HL-60 (cell line): Measurements from ENCODE around the gene P2RY12.
"Not testable (repeated sequence)": the region's sequence is repeated elsewhere in the genome, so short reads cannot be mapped to it uniquely, and the experiment has no call there.

Experiments used
- DNase-seq, 2 experiments: peaks; one replicate each; pipeline ENCODE4 v3.0.0-alpha.2; 2010 to 2020; ENCODE audit warnings: low read depth in 1 of 2, low spot score in 1 of 2
- H3K27ac ChIP-seq: fragments of 250-450 bp; sonication (Bioruptor Pico); replicated peaks from 2 replicates; pipeline ENCODE4 v1.5.1; 2020; ENCODE audit warnings: mild to moderate bottlenecking, moderate library complexity
- H3K27me3 ChIP-seq: fragments of 250-450 bp; sonication (Bioruptor Pico); 2 replicates; pipeline ENCODE4 v1.5.1; 2021; ENCODE audit warnings: mild to moderate bottlenecking, moderate library complexity; ENCODE audit not compliant: insufficient read depth, poor library complexity, severe bottlenecking
- H3K4me3 ChIP-seq: replicated peaks from 2 replicates; pipeline ENCODE4 v1.5.1; 2011; ENCODE audit warnings: mild to moderate bottlenecking, control low read depth, low read length; ENCODE audit not compliant: insufficient read depth
- CTCF ChIP-seq: IDR thresholded peaks from one replicate; pipeline ENCODE4 v1.5.1; 2011; ENCODE audit warnings: low read length, control low read depth, inconsistent platforms; ENCODE audit not compliant: insufficient read depth
- GABPA ChIP-seq: IDR thresholded peaks from 2 replicates; pipeline ENCODE4 v1.6.1; 2012; ENCODE audit warnings: low read depth
- POLR2AphosphoS5 ChIP-seq: IDR thresholded peaks from 2 replicates; pipeline ENCODE4 v1.6.1; 2012; ENCODE audit warnings: low read depth
- REST ChIP-seq: IDR thresholded peaks from 2 replicates; pipeline ENCODE4 v1.6.1; 2012; ENCODE audit warnings: low read depth; ENCODE audit not compliant: insufficient replicate concordance
- SPI1 ChIP-seq: IDR thresholded peaks from 2 replicates; pipeline ENCODE4 v1.6.1; 2012; ENCODE audit warnings: low read depth, mild to moderate bottlenecking, borderline replicate concordance

Gene P2RY12

GRCh38 chr3:151393941-151394340 is 9.4 kb upstream of the P2RY12 start:
- TF ChIP-seq POLR2AphosphoS5 (no peak), SPI1 (no peak), CTCF (no peak), GABPA (no peak), REST (no peak)
- H3K27me3 ChIP-seq: no peaks in the 10 kb centered on the region
- H3K27ac ChIP-seq: no peak overlapping the region
- no peak for DNase-seq
- H3K4me3 ChIP-seq: no peak overlapping the region

GRCh38 chr3:151393146-151393830 is 8.7 kb upstream of the P2RY12 start:
- Histone ChIP-seq H3K27me3 (no peaks in the 10 kb centered on the region), H3K4me3 (no peak overlapping the region), H3K27ac (no peak overlapping the region)
- no peak for TF ChIP-seq POLR2AphosphoS5
- no peak for DNase-seq

- DNase-seq, H3K4me3 ChIP-seq, H3K27me3 ChIP-seq, H3K27ac ChIP-seq: not testable (repeated sequence)
Measured at GRCh38 chr3:151392191-151392590, 7.6 kb upstream of the P2RY12 start.

- no peak for DNase-seq
- Histone ChIP-seq H3K27ac (no peak overlapping the region), H3K27me3 (no peaks in the 10 kb centered on the region), H3K4me3 (no peak overlapping the region)
- TF ChIP-seq POLR2AphosphoS5 (no peak), SPI1 (no peak), GABPA (no peak), REST (no peak), CTCF (no peak)
Measured at GRCh38 chr3:151391720-151392119, 7.2 kb upstream of the P2RY12 start.

- DNase-seq: peak in 1 of 2 experiments; percentile 21
Measured at GRCh38 chr3:151387842-151388241, 3.3 kb upstream of the P2RY12 start.

More at GRCh38 chr3:151387842-151388241, 3.3 kb upstream of the P2RY12 start:
- Histone ChIP-seq H3K27ac (peak overlapping the region; percentile 15; the same call in 1 of the 2 replicates), H3K4me3 (no peak overlapping the region), H3K27me3 (no peaks in the 10 kb centered on the region)
- TF ChIP-seq POLR2AphosphoS5: no peak
- TF ChIP-seq SPI1: peak; percentile 54; the same call in 1 of the 2 replicates
- no peak for TF ChIP-seq CTCF
- no peak for TF ChIP-seq REST
- no peak for TF ChIP-seq GABPA
